ENCODE measurements around the gene OVOL1.
A peak's percentile ranks its signal among the peaks of the same experiment; 100 is the strongest.
"Not testable (repeated sequence)": the region's sequence is repeated elsewhere in the genome, so short reads cannot be mapped to it uniquely, and the experiment has no call there.

OVOL1 gene

DNA sequence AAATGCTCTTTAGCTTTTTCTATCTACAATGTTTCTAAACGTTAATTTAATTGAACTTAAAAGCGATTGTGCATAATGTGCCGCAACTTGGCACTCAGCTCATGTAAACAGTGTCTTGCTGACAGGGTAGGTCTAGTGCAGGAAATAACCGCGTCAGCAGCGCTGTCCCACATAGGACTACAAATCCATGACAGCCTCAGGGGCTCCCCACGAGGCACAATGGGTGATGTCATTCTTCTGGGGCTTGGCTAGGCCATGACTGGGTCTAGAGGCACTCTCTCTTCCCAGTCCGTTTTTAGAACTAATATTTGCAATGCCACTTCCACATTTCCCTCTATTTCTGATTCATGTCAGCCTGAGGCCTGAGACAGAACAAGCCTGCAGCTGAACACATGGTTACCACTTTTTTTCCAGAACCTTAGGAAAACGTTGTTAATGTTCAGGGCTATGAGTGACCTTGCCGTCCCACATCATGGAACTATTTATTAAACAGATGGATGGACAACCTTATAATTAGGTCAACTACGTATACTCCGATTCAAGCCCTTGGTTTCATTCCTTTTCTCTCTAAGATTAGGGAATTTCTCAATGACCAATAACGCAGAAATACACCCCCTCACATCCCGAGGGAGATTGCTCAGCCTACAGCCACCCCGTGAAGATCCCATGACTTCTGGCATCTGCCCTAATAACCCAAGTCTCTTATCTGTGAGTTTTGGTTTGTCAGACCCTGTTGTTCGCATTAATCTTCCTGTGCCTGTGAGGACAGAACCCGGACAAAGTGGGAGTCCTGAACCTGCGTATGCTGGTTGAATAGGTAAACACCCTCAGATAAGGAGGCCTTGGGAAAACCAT lies 27.5 kb downstream of the OVOL1 start:
- no peak for DNase-seq (ENCODE audit: low read depth in 4 of 4, low spot score in 1 of 4)

DNA sequence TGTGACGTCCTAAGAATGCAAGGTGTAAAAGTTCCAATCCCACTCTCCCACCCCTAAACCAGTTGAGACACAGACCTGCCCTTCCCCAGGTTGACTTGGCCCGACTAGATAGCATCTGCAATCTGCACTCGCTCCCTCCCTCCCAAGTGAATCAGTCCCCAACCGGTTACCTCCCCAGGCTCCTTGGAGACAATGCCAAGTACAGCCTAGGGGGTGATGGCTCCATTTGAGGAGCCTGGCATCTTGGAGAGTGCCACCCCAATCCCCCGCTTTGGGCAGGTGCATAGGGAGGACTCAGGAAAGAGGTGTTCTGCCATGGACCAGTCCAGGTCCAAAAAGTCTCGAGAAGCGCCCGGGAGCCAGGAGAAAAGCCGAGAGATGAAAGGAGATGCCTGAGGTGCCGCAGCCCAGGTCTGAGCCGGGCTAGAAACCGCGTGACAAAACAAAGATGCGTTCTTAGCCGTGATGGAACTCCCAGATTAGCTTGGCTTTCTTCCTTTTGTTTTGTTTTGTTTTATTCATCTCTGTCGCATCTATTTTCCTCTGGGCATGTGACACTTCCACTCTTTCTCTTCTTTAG lies 28.2 kb downstream of the OVOL1 start:
- DNase-seq (ENCODE audit: low read depth in 4 of 4, low spot score in 1 of 4) = no peak

DNA sequence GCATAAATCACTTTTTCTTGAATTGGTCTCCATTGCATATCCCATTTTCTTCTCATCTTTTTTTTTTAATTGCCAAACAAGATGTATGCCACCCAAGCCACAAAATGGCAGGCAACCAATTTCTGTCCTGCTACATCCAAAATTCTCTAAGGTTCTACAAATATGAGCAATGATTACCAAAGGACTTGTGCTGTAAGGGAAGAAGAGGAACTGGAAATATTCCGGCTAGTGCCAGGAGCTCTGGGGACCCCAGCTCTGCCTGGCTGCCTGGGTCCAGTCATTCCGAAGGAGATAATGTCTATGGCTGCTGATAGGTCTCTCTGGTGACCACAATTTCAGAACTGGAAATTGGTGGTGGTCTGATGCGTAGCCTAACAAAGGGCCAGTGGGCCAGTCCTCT lies 29.8 kb downstream of the OVOL1 start:
- no peak for DNase-seq (ENCODE audit: low read depth in 4 of 4, low spot score in 1 of 4)

DNA sequence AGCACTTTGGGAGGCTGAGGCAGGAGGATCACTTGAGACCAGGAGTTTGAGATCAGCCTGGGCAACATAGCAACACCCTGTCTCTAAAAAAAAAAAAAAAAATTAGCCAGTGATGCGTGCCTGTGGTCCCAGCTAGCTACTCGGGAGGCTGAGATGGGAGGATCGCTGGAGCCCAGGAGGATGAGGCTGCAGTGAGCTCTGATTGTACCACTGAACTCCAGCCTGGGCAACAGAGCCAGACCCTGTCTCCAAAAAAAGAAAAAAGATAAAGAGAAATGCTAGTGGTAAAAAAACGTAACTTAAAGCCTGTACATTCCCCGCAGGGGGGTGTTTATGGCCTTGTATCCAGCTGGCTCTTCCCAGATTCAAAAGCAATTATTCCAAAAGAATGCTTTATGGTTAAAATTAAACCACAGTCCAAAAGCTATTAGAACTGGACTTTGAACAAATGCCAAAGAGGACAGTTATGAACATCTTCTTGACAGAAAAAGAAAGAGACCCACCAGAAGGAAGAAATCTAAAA lies 30.5 kb downstream of the OVOL1 start:
- no peak for DNase-seq (ENCODE audit: low read depth in 4 of 4, low spot score in 1 of 4)

DNA sequence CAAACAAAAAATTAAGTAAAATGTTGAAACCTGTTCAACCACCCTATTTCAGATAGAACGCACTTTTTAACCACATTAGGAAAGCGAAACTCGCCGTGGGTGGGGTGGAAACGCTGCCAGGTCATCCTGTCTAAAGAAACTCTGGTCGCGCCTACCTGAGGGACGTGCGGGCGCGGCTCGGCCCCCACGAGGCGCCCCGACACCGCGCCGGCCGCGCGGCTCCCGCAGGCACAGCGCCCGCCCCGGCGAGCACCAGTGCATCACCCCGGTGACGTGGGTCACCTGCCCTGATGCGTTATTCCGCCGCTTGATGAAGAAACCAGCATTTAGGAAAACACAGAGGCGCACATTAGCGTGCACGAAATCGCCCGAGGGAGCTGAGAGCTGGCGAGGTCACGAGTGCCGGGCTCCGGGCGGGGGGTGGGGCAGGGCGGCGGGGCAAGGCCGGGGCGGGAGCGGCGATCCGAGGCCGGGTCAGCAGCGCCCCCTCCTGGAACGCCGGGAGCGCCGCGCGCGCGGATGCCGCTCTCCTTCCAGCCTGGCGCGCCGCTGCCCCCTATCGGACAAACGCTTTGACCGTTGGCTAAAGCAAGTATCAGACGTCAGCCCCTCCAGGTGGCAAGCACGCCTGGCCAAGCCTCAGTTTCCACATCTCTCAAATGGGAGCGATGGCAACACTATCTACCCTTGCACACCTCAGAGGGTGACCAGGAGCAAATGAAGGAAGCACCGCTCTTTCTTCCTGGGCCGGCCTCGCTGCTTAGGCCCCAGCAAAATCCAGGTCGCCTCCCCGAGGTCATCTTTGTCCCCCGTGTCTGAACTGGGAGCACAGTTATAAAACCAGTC lies 31.2 kb downstream of the OVOL1 start:
- DNase-seq (ENCODE audit: low read depth in 4 of 4, low spot score in 1 of 4) = peak; percentile 90 to 99 (median 93)

DNA sequence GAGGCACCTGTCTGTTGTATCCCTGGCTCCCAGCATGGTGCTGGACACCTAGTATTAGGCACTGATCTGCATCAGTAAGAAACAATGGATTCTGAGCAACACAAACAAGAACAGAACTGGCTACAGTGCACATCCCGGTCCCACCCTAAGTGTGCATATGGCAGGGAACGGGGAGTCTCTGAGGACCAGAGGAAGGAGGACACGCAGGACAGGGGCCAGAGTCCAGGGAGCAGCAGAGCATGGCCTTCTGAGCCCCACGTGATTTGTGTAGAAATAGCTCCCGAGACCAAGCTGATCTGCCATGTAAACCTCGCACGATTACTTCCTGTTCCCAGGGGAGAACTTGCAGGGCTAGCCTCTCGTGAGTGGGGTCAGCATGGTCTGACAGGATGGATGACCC lies 34.2 kb downstream of the OVOL1 start:
- no peak for DNase-seq (ENCODE audit: low read depth in 4 of 4, low spot score in 1 of 4)

DNA sequence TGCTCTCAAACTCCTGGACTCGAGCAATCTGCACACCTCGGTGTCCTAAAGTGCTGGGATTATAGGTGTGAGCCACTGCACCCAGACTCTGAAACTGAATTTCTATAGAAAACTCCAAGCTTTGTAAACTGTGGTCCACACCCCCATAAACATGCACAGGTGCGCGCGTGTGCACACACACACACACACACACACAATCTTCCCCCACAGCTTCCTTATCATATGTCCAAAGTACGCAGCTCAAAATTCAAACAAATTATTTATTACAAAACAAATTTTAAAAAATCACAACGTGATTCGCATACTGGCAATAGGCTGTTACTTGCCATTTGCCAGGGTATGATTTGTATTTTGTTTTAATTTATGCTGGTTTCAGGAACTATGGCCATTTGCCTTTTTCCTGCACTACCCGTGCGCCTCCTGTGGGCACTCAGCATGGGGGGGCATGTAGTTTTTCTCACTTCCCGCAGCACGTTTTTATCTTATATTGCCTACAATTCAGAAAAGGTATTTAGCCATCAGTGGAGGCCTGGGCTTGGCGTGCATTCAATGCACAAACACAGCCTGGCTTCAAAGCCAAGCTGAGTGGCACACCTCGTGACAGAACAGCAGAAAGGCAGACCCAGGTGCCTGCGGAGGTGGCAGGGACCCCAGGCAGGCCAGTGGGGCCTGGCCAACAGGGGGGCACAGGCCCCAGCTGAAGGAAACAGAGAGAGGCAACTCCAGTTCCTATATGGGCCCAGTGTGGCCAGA lies 36.1 kb downstream of the OVOL1 start:
- no peak for DNase-seq (ENCODE audit: low read depth in 4 of 4, low spot score in 1 of 4)

DNA sequence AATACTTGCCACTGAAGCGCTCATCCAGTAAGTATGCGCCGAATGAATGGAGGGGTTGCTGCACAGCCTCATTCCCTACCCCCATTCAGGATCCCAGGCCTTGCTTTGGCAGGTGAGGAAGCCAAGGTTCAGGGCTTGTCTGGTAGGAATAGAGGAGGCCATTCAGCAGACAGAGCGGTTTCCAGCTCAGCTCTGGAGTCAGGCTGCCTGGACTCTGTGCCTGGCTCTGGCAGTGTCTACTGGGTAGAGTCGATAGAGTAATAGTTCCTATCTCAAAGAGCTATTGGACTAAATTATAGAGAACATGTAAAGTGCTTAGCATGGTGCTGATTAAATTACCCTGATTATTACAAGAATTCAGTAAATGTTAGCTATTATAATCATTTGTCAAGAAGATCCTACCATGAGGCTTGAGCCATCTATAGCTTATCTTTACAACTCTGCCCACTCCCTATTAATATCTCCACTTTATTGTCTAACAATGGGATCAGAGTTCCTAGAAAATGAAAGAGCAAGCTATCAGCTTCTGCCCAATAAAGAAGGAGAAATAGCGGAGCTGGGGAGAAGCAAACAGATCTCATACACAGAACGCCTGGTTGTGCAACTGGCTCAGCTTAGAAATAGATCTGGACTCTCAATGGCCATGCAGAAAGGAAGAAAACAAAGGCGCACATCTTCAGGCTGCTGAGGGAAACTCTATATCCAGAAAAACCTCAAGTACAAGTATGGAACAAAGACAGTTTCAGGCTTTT lies 40.3 kb downstream of the OVOL1 start:
- no peak for DNase-seq (ENCODE audit: low read depth in 4 of 4, low spot score in 1 of 4)

DNA sequence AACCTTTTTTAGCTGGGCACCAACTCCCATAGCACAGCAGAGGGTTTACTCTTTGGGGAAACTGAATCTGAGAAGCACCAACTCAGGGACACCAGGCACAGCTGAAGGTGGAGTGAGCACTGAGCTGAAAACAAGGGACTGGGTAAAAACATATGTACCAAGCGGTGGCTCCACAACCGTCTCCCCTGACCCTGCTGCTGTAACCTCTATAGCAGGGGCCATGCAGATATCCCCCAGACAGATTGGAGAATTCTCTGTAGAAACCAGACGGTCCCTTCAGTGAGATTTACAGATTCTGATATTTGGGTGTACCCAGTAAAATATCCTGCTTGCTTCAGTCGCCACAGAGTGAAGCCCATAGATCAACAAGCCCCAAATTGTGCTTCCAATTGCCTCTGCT lies 42.6 kb downstream of the OVOL1 start:
- DNase-seq (ENCODE audit: low read depth in 4 of 4, low spot score in 1 of 4) = no peak

DNA sequence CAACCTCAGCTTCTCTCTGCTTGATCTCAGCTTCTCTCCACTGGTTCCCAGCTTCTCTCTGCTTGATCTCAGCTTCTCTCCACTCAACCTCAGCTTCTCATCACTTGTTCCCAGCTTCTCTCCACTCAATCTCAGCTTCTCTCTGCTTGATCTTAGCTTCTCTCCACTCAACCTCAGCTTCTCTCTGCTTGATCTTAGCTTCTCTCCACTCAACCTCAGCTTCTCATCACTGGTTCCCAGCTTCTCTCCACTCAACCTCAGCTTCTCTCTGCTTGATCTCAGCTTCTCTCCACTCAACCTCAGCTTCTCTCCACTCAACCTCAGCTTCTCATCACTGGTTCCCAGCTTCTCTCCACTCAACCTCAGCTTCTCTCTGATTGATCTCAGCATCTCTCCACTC lies 45.4 kb downstream of the OVOL1 start:
- not testable (repeated sequence) for DNase-seq (ENCODE audit: low read depth in 4 of 4, low spot score in 1 of 4)

DNA sequence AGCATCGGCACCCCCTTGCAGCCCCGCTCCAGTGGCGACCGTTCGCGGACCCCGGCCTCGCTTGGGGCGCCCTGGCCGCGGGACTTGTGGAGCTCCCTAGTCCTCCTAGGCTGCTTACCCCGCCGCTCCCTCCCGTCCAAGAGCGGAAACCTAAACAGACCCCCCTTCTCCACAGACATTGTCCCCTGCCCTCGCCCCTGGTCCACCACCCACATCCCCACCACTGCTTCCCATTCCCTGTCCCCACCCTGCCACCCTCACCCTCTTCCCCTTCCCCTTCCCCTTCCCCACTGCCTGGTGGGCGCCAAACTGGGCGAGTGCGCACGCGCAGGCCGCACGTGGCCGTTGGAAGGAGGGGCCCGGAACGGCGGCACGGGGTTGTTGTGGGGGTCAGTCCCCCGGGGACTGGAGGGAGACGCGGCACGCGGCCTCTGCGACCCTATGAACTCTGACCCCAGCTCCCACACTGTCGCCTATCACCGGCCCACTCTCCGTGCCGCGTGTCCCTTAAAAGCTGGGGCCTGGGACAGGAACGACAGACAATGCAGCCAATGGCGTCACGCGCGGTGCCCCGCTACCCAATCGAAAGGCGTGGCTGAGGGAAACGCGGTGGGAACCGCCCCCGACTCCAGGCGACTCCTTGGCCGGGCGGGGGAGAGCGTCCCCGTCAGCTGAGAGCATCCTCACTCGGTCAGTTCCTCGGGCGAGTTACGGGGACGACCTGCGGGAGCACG lies 46.6 kb downstream of the OVOL1 start, which contains the start of gene SNX32:
SNX32 (plus strand) TSS at position 667 of the 734 bp plus-strand sequence. CDS start 103 bp downstream, outside the sequence.
- peak; percentile 81 to 96 (median 91) for DNase-seq (ENCODE audit: low read depth in 4 of 4, low spot score in 1 of 4)

DNA sequence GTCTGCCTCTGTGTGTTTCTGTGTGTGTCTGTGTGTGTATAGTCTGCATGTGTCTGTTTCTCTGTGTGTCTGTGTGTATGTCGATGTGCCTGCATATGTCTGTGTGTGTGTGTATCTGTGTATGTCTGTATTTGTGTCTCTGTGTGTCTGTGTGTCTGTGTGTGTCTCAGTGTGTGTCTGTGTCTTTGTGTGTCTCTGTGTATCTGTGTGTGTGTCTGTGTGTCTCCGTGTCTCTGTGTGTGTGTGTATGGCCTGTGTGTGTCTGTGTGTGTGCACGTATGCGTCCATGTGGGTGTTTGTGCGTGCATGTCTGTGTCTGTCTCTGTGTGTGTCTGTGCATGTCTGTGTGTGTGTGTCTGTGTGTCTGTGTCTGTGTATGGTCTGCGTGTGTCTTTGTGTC lies 47.3 kb downstream of the OVOL1 start:
- no peak for DNase-seq (ENCODE audit: low read depth in 4 of 4, low spot score in 1 of 4)

DNA sequence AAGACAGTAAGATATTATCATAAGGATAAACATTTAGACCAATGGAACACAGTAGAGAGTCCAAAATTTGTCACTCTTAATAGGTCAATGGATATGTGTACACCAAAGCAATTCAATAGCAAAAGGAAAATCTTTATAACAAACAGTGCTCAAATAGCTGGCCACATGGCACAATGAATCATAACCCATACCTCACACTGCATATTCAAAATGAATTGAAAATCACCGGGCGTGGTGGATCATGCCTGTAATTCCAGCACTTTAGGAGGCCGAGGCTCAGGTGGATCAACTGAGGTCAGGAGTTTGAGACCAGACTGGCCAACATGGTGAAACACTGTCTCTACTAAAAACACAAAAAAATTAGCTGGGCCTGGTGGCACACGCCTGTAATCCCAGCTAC lies 55.3 kb downstream of the OVOL1 start:
- DNase-seq (ENCODE audit: low read depth in 4 of 4, low spot score in 1 of 4) = no peak

DNA sequence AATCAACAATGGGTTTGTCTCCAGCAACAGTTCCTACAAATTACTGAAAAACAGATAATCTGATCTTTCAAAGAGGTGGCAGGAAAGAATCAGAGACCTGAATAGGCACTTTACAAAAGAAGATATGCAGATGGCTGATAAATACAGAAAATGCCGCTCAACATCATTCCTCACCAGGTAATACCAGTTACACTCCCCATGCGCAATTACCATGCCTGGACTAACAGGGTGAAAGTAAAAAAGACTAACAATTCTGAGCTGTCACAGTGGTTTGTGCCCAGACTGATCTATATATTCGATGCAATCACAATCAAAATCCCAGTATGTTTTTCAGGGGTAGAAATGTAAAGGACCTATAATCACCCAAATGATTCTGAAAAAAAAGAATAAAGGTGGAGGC lies 56.9 kb downstream of the OVOL1 start:
- DNase-seq (ENCODE audit: low read depth in 4 of 4, low spot score in 1 of 4) = no peak

DNA sequence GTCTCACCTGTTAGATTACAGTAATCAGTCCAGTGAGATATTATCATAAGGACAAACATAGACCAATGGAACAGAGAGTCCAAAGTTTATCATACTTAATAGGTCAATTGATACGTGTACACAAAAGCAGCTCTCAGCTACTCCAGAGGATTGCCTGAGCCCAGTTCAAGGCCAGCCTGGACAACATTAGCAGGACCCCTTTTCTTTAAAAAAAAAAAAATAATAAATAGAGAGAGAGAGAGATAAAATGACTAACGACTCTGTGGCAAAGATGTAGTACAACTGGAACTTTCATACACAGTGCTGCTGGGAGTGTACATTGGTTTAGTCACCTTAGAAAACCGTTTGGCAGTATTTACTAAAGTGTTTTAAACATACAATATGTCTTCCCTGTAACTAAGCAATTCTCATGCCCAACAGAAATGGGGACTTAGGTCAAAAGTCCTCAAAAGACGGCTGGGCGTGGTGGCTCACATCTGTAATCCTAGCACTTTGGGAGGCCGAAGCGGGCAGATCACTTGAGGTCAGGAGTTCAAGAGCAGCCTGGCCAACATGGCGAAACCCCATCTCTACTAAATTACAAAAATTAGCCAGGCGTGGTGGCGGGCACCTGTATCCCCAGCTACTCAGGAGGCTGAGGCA lies 57.5 kb downstream of the OVOL1 start:
- no peak for DNase-seq (ENCODE audit: low read depth in 4 of 4, low spot score in 1 of 4)

Measured in stimulated activated CD4-positive, alpha-beta T cell treated with anti-CD3 and anti-CD28 coated beads, Interleukin-1b, Interleukin-23, amount 100 ng/mL, for 24 hours (primary cell).